ENCODE data around the gene ACTRT2. TPM values are rescaled to one million over a fixed set of nuclear protein-coding genes. Genes with fewer than 3 reads are reported as not detected.
A peak's percentile ranks its signal among the peaks of the same experiment; 100 is the strongest.

The ACTRT2 gene
- total RNA-seq, 1 experiment from 2014 or later, result not detected

DNA sequence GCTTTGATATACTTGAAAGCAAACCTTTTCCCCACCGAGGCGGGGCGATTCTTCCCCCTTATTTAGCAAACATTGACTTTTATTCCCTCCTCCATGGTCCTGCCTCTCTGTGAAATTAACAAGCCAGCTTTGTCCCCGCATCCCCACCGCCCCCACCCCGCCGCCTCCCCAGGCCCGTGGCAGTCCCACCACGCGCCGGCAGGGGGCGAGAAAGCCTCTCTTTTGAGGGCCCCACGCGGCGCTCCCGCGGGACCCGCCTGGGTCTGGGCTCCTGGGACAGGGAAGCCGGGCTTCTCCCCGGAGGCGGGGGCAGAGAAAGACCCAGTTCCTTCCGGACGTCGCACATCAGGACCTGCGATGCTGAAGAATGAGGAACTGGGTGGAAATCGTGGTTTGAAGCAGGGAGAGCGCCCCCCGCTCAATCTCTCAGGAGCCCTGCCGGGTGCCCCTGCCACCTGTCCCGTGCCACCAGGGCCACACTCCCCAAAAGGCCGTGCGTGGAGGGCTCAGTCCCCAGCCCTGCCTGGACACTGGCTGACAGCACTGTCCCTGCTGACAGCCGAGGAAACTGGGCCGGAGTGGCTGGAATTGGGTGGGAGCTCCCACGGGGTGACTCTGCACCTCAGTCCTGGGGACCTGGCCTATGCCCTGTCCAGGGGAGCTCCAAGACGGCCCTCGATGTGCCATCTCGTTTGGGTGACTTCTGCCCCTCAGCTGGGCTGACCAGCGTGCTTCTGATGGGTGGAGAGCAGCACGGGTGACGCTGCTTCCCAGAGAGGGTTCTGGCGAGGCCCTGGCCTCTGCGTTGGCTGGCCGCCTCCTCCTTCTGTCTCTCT lies 8.6 kb upstream of the ACTRT2 start:
- peak in 1 of 2 experiments; percentile 68 for DNase-seq
- H3K36me3 ChIP-seq (ENCODE audit: control insufficient read depth, insufficient read depth, low read length), result no peaks in the 10 kb centered on the region
- H3K4me1 Mint-ChIP-seq (ENCODE audit: low read depth, unreplicated experiment), result no peaks in the 10 kb centered on the region
- H3K9me3 ChIP-seq, result peaks cover 5% of the 10 kb centered on the region; the same call in 1 of the 2 replicates
- no peaks in the 10 kb centered on the region for H3K9me3 Mint-ChIP-seq (ENCODE audit: unreplicated experiment)
- H3K27me3 Mint-ChIP-seq (ENCODE audit: insufficient read depth, unreplicated experiment), result peaks cover 4% of the 10 kb centered on the region
- no peak overlapping the region for H3K4me3 Mint-ChIP-seq (ENCODE audit: unreplicated experiment)
- peak; percentile 60 to 77 for TF ChIP-seq CTCF (IDR thresholded peaks at IDR 0.05; ENCODE audit: insufficient read depth in 1 of 2, low read depth in 1 of 2, low read length in 1 of 2, severe bottlenecking in 1 of 2, unreplicated experiment in 1 of 2)
- BruUV-seq (replicated peaks), result no TSS peak
- ChIA-PET POLR2A (no interaction called here), CTCF (interaction anchor here (0.6 kb wide), 2 partner anchors 307 to 412 kb away, joined by 3 read pairs; no protein-coding TSS in a partner anchor)
- no peak overlapping the region for H3K27ac Mint-ChIP-seq (ENCODE audit: unreplicated experiment)
- H3K4me1 ChIP-seq, result no peaks in the 10 kb centered on the region
- intact Hi-C loops (cut with micrococcal nuclease; ENCODE audit: unreplicated experiment), result loop anchor here (1.0 to 5.0 kb wide), 2 partner anchors 310 to 412 kb away; no protein-coding TSS in a partner anchor
- H3K36me3 Mint-ChIP-seq (ENCODE audit: insufficient read depth, unreplicated experiment), result peaks cover 5% of the 10 kb centered on the region
- H3K4me3 ChIP-seq (ENCODE audit: low read depth, low read length), result no peak overlapping the region
- no peaks in the 10 kb centered on the region for H3K27me3 ChIP-seq (replicated peaks; ENCODE audit: control insufficient read depth, insufficient read depth, low read length)

GRCh38 chr1:3013371-3014049 lies 7.8 kb upstream of the ACTRT2 start:
- DNase-seq, result no peak
- intact Hi-C loops (cut with micrococcal nuclease; ENCODE audit: unreplicated experiment), result loop anchor here (5.0 kb wide), 1 partner anchor 309 kb away; no protein-coding TSS in a partner anchor
- BruUV-seq (replicated peaks), result no TSS peak
- POLR2A ChIA-PET, result no interaction called here
- no peaks in the 10 kb centered on the region for H3K4me1 ChIP-seq
- CTCF ChIA-PET, result interaction anchor here (0.6 kb wide), 1 partner anchor 411 kb away, joined by 3 read pairs; no protein-coding TSS in a partner anchor
- no peaks in the 10 kb centered on the region for H3K4me1 Mint-ChIP-seq (ENCODE audit: low read depth, unreplicated experiment)
- peaks cover 3% of the 10 kb centered on the region for H3K36me3 Mint-ChIP-seq (ENCODE audit: insufficient read depth, unreplicated experiment)
- no peak for TF ChIP-seq CTCF (IDR thresholded peaks at IDR 0.05; ENCODE audit: insufficient read depth in 1 of 2, low read depth in 1 of 2, low read length in 1 of 2, severe bottlenecking in 1 of 2, unreplicated experiment in 1 of 2)
- no peaks in the 10 kb centered on the region for H3K36me3 ChIP-seq (ENCODE audit: control insufficient read depth, insufficient read depth, low read length)
- H3K4me3 Mint-ChIP-seq (ENCODE audit: unreplicated experiment), result no peak overlapping the region
- no peaks in the 10 kb centered on the region for H3K27me3 ChIP-seq (replicated peaks; ENCODE audit: control insufficient read depth, insufficient read depth, low read length)
- H3K27ac Mint-ChIP-seq (ENCODE audit: unreplicated experiment), result no peak overlapping the region
- H3K4me3 ChIP-seq (ENCODE audit: low read depth, low read length), result no peak overlapping the region
- no peaks in the 10 kb centered on the region for H3K9me3 Mint-ChIP-seq (ENCODE audit: unreplicated experiment)
- peaks cover 4% of the 10 kb centered on the region for H3K27me3 Mint-ChIP-seq (ENCODE audit: insufficient read depth, unreplicated experiment)
- H3K9me3 ChIP-seq, result no peaks in the 10 kb centered on the region

DNA sequence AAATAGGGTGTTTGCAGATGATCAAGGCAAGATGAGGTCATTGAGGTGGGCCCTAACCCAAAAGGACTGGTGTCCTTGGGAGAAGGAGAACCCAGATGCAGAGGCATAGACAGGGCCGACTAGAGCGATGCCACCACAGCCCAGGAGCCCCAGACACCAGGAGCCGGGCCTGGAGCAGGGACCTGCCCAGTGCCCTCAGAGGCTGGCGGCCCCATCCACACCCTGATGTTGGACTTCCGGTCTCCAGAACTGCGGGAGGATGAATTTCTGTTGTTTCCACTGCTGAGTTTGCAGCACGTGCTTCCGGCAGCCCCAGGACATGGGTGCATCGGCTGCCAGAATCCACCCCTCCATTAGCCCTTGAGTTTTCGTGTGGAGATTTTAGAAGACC lies 7.2 kb upstream of the ACTRT2 start:
- H3K27me3 ChIP-seq (replicated peaks; ENCODE audit: control insufficient read depth, insufficient read depth, low read length), result no peaks in the 10 kb centered on the region
- POLR2A ChIA-PET, result no interaction called here

More for the DNA sequence above, 7.2 kb upstream of the ACTRT2 start:
- no peaks in the 10 kb centered on the region for H3K36me3 ChIP-seq (ENCODE audit: control insufficient read depth, insufficient read depth, low read length)
- Mint-ChIP-seq H3K9me3 (ENCODE audit: unreplicated experiment) (no peaks in the 10 kb centered on the region), H3K4me1 (ENCODE audit: low read depth, unreplicated experiment) (no peaks in the 10 kb centered on the region), H3K36me3 (ENCODE audit: insufficient read depth, unreplicated experiment) (no peaks in the 10 kb centered on the region), H3K27me3 (ENCODE audit: insufficient read depth, unreplicated experiment) (peaks cover 4% of the 10 kb centered on the region), H3K4me3 (ENCODE audit: unreplicated experiment) (no peak overlapping the region), H3K27ac (ENCODE audit: unreplicated experiment) (no peak overlapping the region)
- no TSS peak for BruUV-seq (replicated peaks)
- H3K4me1 ChIP-seq, result no peaks in the 10 kb centered on the region
- no peaks in the 10 kb centered on the region for H3K9me3 ChIP-seq
- intact Hi-C loops (cut with micrococcal nuclease; ENCODE audit: unreplicated experiment), result loop anchor here (5.0 kb wide), 1 partner anchor 308 kb away; no protein-coding TSS in a partner anchor
- no peak for TF ChIP-seq CTCF (IDR thresholded peaks at IDR 0.05; ENCODE audit: insufficient read depth in 1 of 2, low read depth in 1 of 2, low read length in 1 of 2, severe bottlenecking in 1 of 2, unreplicated experiment in 1 of 2)
- CTCF ChIA-PET, result no interaction called here
- DNase-seq, result no peak
- no peak overlapping the region for H3K4me3 ChIP-seq (ENCODE audit: low read depth, low read length)
